Prostate gland (tissue), 2 donors: Measurements from ENCODE around the gene MYO5C. TPM values are rescaled to one million over a fixed set of nuclear protein-coding genes. Genes with fewer than 3 reads are reported as not detected.
A peak's percentile ranks its signal among the peaks of the same experiment; 100 is the strongest.

Experiments
- DNase-seq: peaks from one replicate; pipeline ENCODE4 v3.0.0-alpha.2; 2019; ENCODE audit warnings: low spot score
- H3K27ac ChIP-seq, 2 donors: fragments of 200-600 bp; sonication (generic); 2 replicates each; pipeline ENCODE4 v1.5.1; 2017 to 2019
- H3K27me3 ChIP-seq: fragments of 200-600 bp; sonication (generic); replicated peaks from 2 replicates; pipeline ENCODE4 v1.5.1; 2019; ENCODE audit not compliant: insufficient read depth
- H3K36me3 ChIP-seq, 2 donors: fragments of 200-600 bp; sonication (generic); 1 replicate in 1 of 2; 2 replicates in 1 of 2; pipeline versions ENCODE4 v1.5.1 to v1.8.1; 2017 to 2019
- H3K4me1 ChIP-seq: fragments of 200-600 bp; sonication (generic); replicated peaks from 2 replicates; pipeline ENCODE4 v1.5.1; 2019
- H3K4me3 ChIP-seq, 2 donors: fragments of 200-600 bp; sonication (generic); 2 replicates each; pipeline ENCODE4 v1.5.1; 2017 to 2019
- H3K9me3 ChIP-seq: fragments of 200-600 bp; sonication (generic); 2 replicates; pipeline ENCODE4 v1.5.1; 2017
- CTCF ChIP-seq, 4 experiments: fragments of 200-600 bp in 2 of 4; fragments of 450-650 bp in 2 of 4; sonication (generic) in 2 of 4; IDR thresholded peaks; 1 replicate in 3 of 4; 2 replicates in 1 of 4; pipeline ENCODE4 v1.5.1; 2016 to 2019; ENCODE audit warnings: antibody characterized with exemption in 4 of 4, mild to moderate bottlenecking in 2 of 4, moderate library complexity in 2 of 4
- POLR2A ChIP-seq: fragments of 450-650 bp; IDR thresholded peaks from one replicate; pipeline ENCODE4 v1.6.1; 2016; ENCODE audit warnings: antibody characterized with exemption, mild to moderate bottlenecking
- POLR2AphosphoS5 ChIP-seq: sonication (generic); formaldehyde crosslinking; IDR thresholded peaks from one replicate; pipeline ENCODE4 v1.6.1; 2017; ENCODE audit warnings: antibody characterized with exemption
- WGBS: methylation state at CpG from one replicate; pipeline ENCODE4 v1.1.5; 2018; 5-methylcytosine and 5-hydroxymethylcytosine counted together
- intact Hi-C: fragments of 100-400 bp; cut with DNase I; formaldehyde crosslinking; loops from one replicate; pipeline ENCODE4 v1.14.2; 2022
- total RNA-seq, 2 donors: library from RNA; depleted of rRNA; stranded (reverse); fragments of >200 nt; gene quantifications; one replicate each; pipeline ENCODE4 v1.1.0, GENCODE V29; 2016

The MYO5C gene
- total RNA-seq, 2 donors from 2014 or later, result 53.5 to 59.9 TPM

DNA sequence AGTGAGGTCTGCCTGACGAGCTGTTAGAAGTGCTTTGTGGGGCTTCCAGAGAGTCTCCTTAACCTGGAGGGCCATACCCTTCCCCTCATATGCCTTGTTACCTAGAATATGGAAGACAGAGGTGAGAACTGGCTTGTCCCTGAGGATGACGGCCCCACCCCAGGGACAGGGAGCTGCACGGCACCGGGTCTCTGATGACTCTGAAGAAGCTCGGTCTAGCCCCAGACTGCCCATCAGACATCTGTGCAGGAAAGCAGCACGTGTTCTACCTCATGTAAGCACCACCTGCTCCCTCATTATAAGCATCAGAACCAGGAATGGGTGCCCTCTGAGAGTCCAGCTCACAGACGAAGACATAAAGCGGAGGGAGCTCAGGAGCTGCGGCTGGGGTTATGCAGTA is 18.0 kb downstream of the MYO5C start:
- no peak for DNase-seq
- Histone ChIP-seq H3K36me3 (no peaks in the 10 kb centered on the region), H3K27ac (no peak overlapping the region), H3K4me3 (no peak overlapping the region), H3K27me3 (no peaks in the 10 kb centered on the region), H3K9me3 (no peaks in the 10 kb centered on the region), H3K4me1 (no peaks in the 10 kb centered on the region)
- intact Hi-C loops, result no loop called here
- WGBS, result 93% methylated on average over 9 of the region's 9 CpGs
- no peak for TF ChIP-seq POLR2A
- no peak for TF ChIP-seq CTCF (IDR thresholded peaks at IDR 0.05)
- TF ChIP-seq POLR2AphosphoS5, result no peak

- DNase-seq, result no peak
- intact Hi-C loops, result no loop called here
- H3K4me1 ChIP-seq, result no peaks in the 10 kb centered on the region
- WGBS, result 97% methylated on average over 7 of the region's 7 CpGs
- no peak overlapping the region for H3K4me3 ChIP-seq
- no peak overlapping the region for H3K27ac ChIP-seq
- no peaks in the 10 kb centered on the region for H3K27me3 ChIP-seq
- H3K9me3 ChIP-seq, result no peaks in the 10 kb centered on the region
- H3K36me3 ChIP-seq, result no peaks in the 10 kb centered on the region
- no peak for TF ChIP-seq POLR2A
- TF ChIP-seq POLR2AphosphoS5, result no peak
- no peak for TF ChIP-seq CTCF (IDR thresholded peaks at IDR 0.05)
These were observed 19.3 kb downstream of the MYO5C start for GRCh38 chr15:52276256-52276770.

GRCh38 chr15:52263563-52264282 is 31.9 kb downstream of the MYO5C start:
- no peak for TF ChIP-seq CTCF (IDR thresholded peaks at IDR 0.05)
- TF ChIP-seq POLR2A, result no peak
- peak; percentile 26 for TF ChIP-seq POLR2AphosphoS5
- Histone ChIP-seq H3K27ac (peak overlapping the region in 1 of 2 donors; percentile 72), H3K4me1 (peaks cover 5% of the 10 kb centered on the region), H3K27me3 (no peaks in the 10 kb centered on the region), H3K9me3 (no peaks in the 10 kb centered on the region), H3K4me3 (no peak overlapping the region), H3K36me3 (no peaks in the 10 kb centered on the region)
- intact Hi-C loops, result loop anchor here (5.0 to 10.0 kb wide), 2 partner anchors 241 to 261 kb away; partner anchors contain the start of gene MYO5A
- DNase-seq, result peak; percentile 52
- WGBS, result 60% methylated on average over 11 of the region's 11 CpGs

DNA sequence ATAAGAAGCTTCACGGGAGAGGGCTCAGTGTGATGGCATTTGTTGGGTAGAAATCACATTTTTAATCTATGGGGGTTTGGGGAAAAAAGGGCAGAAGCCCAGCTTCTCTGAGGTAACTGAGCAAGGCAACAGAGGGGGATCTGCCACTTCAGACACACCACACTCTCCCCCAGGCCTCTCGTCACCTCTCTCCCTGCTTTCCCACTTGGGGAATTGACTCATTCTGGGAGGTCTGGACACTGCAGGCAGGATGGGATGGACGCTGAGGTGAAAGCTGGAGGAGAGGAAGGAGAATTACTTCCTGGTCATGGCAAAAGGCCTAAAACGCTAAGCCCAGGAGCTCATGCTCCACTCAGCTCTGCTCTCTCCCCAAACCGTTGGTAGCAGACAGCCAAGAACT is 33.2 kb downstream of the MYO5C start:
- DNase-seq, result no peak
- WGBS, result 66% methylated on average over 5 of the region's 5 CpGs
- Histone ChIP-seq H3K9me3 (no peaks in the 10 kb centered on the region), H3K4me3 (no peak overlapping the region), H3K27me3 (no peaks in the 10 kb centered on the region), H3K4me1 (peaks cover 5% of the 10 kb centered on the region), H3K27ac (peak overlapping the region; percentile 63 to 72), H3K36me3 (no peaks in the 10 kb centered on the region)
- TF ChIP-seq POLR2A, result no peak
- TF ChIP-seq POLR2AphosphoS5, result no peak
- TF ChIP-seq CTCF (IDR thresholded peaks at IDR 0.05), result no peak
- intact Hi-C loops, result loop anchor here (5.0 to 10.0 kb wide), 2 partner anchors 240 to 262 kb away; partner anchors contain the start of gene MYO5A
